Gastrocnemius medialis (tissue), 4 donors: ENCODE data around the gene PLA2G2F.

Experiments used
- POLR2A ChIP-seq, 2 donors: fragments of 450-650 bp; IDR thresholded peaks; one replicate each; pipeline ENCODE4 v1.6.1; 2017; ENCODE audit warnings: antibody characterized with exemption in 2 of 2, mild to moderate bottlenecking in 2 of 2, moderate library complexity in 2 of 2
- TF ChIP-seq, protein P1 (sequence below), 5 experiments: fragments of 450-650 bp in 3 of 5; fragments of 200-600 bp in 2 of 5; sonication (generic) in 2 of 5; IDR thresholded peaks in 4 of 5; conservative IDR thresholded peaks in 1 of 5; 1 replicate in 4 of 5; 2 replicates in 1 of 5; pipeline ENCODE4 v1.5.1; 2016 to 2019; ENCODE audit warnings: antibody characterized with exemption in 5 of 5, mild to moderate bottlenecking in 3 of 5, moderate library complexity in 3 of 5

GRCh38 chr1:20142001-20142710 is 3.0 kb downstream of the PLA2G2F start:
- TF ChIP-seq, protein P1, sequence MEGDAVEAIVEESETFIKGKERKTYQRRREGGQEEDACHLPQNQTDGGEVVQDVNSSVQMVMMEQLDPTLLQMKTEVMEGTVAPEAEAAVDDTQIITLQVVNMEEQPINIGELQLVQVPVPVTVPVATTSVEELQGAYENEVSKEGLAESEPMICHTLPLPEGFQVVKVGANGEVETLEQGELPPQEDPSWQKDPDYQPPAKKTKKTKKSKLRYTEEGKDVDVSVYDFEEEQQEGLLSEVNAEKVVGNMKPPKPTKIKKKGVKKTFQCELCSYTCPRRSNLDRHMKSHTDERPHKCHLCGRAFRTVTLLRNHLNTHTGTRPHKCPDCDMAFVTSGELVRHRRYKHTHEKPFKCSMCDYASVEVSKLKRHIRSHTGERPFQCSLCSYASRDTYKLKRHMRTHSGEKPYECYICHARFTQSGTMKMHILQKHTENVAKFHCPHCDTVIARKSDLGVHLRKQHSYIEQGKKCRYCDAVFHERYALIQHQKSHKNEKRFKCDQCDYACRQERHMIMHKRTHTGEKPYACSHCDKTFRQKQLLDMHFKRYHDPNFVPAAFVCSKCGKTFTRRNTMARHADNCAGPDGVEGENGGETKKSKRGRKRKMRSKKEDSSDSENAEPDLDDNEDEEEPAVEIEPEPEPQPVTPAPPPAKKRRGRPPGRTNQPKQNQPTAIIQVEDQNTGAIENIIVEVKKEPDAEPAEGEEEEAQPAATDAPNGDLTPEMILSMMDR (IDR thresholded peaks at IDR 0.05 in 4 of 5, conservative IDR thresholded peaks at IDR 0.05 in 1 of 5), result no peak
- TF ChIP-seq POLR2A (IDR thresholded peaks at IDR 0.05), result no peak
